ENCODE data around the gene RHOF. TPM values are rescaled to one million over a fixed set of nuclear protein-coding genes. Genes with fewer than 3 reads are reported as not detected.

Gene RHOF, protein sequence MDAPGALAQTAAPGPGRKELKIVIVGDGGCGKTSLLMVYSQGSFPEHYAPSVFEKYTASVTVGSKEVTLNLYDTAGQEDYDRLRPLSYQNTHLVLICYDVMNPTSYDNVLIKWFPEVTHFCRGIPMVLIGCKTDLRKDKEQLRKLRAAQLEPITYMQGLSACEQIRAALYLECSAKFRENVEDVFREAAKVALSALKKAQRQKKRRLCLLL
- 6.1 and 6.5 TPM in 2 replicates for total RNA-seq

DNA sequence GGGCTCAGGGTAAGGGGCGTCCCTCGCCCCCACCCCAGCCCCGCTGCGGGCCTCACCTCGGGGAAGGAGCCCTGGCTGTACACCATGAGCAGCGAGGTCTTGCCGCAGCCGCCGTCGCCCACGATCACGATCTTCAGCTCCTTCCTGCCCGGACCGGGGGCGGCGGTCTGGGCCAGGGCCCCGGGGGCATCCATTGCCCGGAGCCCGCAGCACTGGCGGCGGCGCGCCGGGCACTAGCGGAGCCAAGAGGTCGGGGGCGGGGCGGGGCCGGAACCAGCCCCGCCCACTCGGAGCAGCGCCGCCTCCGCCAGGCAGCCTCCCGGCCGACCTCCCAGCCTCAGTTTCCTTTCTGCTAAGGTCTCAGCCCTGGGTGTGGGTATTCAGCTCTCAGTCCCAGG is at the start of gene RHOF:
RHOF (minus strand) TSS at position 249 of the 398 bp plus-strand sequence; CDS start at position 194, 55 bp downstream.
- DNase-seq, result peak; percentile 30

DNA sequence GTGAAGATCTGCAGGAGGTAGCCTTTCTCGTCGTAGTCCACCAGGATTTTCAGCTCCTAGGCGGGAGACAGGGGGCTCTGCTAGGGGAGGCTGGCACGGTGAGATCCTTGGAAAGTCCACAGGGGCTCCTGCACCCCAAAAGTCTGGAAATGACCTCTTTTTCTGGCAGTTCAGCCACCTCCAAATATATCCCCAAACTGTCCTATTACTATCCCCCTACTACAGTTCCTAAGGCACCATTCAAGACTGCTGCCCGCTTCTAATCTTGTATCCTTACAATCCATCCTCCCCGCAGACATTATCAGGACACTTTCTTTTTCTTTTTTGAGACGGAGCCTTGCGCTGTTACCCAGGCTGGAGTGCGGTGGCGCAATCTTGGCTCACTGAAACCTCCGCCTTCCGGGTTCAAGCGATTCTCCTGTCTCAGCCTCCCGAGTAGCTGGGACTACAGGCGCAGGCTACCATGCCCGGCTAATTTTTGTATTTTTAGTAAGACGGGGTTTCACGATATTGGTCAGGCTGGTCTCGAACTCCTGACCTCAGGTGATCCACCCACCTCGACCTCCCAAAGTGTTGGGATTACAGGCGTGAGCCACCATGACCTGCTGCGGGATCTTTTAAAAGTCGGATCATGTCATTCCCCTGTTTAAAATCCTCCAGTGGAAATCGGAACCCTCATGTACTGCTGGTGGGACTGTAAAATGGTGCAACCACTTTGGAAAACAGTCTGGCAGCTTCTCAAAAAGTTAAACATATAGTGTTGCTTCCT is 46.7 kb upstream of the RHOF start:
- DNase-seq, result no peak

DNA sequence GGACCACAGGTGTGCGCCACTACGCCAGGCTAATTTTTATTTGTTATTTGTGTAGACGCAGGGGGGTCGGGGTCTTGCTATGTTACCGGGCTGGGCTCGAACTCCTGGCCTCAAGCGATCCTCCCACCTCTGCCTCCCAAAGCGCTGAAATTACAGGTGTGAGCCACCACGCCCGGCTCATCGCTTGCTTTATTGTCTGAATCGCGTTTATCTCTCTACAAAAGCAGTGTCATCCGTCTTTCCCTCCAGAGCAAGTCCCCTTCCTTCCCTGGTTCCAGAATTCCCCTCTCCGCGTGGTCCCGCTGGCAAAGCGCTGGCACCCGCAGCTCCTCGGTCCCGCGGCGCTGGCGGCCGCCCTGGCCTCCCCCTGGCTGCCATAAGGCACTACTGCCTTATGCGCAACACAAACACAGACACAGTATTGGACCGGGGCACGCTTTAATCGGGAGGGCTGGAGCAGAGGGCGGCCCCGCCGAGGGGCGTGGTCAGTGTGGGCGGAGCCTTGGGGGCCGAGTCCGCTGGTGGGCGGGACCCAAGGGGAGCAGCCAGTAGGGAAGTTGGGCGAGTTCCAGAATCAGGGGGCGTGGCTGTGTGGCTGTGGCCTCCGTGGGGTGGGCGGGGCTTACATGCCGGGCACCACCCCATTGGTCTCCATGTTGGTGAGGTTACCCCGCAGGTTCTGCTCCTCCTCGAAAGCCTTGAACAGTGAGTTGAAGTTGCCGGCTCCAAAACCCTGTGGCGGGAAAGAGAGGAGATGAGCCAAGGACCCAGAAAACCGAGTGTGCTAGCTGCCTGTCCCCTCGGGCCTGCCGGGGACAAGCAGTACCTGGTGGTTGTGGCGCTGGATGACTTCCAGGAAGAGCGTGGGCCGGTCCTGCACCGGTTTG is 45.9 kb upstream of the RHOF start:
- peak; percentile 99 for DNase-seq

GRCh38 chr12:121838126-121838525 is 44.6 kb upstream of the RHOF start:
- no peak for DNase-seq

DNA sequence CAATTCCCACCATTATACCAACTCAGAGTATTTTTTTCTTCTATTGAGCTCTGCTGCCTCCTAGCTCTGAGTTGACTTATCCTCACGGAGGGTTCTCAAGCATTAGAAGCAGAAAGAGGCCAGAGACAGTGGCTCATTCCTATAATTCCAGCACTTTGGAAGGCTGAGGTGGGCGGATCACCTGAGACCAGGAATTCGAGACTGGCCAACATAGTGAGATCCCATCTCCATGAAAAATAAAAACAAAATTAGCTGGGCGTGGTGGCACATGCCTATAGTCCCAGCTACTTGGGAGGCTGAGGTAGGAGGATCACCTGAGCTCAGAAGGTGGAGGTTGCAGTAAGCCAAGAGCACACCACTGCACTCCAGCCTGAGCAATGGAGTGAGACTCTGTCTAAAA is 44.2 kb upstream of the RHOF start:
- no peak for DNase-seq

DNA sequence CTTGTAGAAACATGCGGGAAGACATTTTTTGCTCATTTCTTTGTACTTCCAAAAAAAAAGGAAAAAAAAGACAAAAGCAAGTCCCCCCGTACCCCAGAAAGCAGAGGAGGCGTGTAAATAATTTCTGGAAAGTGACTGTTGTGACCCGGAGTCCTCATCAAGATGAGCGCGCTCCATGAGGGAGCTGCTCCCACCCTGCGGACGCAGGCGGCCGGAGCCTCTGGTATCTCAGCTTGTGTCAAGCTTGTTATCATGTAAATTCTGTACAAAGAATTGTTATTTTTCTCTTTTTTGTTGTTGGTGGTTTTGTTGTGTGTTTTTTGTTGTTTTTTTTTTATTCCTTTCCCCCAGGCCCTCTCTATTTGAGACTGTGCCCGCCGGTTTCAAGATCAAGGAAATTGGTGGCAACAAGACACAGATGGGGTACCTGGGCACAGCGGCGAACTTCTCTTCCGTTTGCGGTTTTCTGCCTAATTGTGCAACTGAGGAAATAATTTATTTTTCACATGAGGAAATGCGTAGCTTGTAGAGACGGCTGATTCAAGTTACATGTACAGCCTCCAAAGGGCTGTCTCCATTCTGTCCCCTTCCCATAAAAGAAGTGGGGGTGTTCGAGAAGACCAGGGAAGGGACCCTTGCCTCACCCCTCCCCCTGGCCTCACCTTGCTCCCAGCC is 38.2 kb upstream of the RHOF start:
- DNase-seq, result no peak

- no peak for DNase-seq
Observed at GRCh38 chr12:121830588-121831265, 37.2 kb upstream of the RHOF start.

GRCh38 chr12:121830134-121830533 is 36.6 kb upstream of the RHOF start:
- no peak for DNase-seq

DNA sequence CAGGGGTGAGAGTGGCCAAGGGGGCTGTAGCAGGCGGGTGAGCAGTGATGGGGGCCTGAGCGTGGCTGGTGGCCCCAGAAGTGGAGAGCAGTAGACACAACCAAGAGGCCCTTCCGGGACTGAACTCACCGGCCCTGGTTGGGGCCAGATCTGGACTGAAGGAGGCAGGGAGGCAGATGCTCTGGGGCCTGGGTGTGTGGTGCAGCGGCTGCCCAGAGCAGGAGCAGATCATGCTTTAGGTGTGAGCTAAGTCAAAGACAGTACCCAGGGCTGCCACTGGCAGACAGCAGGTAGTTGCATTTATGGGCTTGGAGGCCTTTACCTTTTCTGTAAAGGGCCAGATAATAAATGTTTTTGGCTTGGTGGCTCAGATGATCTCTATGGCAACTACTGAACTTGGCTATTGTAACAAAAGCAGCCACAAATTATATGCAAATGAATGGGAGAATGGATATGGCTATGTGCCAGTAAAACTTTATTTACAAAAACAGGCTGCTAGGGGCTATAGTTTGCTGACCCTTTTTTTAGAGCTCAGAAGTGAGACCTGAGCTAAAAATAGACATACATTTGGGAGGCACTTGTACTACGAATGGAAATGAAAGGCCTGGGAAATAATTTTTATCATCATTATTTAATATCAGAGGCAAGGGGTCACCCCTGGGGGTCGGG is 35.9 kb upstream of the RHOF start:
- DNase-seq, result no peak

DNA sequence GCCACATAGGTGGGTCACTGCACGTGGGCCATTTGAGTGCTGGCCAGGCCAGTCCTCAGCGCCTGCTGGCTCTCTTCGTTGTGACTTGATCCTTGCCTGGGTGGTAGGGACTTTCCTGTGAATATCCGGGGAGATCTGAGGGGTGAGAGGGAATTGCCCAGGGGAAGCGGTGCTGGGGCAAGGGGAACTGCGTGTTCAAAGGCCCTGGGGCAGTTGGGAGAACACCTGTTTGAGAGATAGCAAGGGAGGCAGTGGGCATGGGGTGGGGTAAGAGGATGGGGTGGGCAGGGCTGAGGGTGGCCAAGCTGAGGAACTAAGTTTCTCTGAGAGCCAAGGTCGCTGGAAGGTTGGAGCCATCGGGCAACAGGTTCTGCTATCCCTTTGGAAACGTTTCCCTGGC is 35.3 kb upstream of the RHOF start:
- DNase-seq, result no peak

DNA sequence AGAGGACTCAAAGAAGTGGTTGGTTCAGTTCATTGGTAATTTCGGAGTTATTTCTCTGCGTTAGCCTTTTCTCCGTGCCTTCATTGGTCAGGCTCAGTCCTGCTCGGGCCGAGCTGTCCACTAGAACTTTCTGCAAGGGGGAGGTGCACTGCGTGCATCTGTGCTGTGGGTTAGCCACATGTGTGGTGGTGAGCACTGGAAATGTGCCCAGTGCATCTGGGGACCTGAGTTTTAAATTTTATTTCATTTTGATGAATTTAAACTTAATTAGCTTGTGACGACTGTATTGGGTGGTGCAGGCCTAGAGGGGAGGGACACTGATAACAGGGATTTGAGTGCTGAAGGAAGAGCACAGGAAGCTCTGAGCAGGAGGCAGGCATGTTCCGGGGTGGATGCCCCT is 34.8 kb upstream of the RHOF start:
- no peak for DNase-seq

DNA sequence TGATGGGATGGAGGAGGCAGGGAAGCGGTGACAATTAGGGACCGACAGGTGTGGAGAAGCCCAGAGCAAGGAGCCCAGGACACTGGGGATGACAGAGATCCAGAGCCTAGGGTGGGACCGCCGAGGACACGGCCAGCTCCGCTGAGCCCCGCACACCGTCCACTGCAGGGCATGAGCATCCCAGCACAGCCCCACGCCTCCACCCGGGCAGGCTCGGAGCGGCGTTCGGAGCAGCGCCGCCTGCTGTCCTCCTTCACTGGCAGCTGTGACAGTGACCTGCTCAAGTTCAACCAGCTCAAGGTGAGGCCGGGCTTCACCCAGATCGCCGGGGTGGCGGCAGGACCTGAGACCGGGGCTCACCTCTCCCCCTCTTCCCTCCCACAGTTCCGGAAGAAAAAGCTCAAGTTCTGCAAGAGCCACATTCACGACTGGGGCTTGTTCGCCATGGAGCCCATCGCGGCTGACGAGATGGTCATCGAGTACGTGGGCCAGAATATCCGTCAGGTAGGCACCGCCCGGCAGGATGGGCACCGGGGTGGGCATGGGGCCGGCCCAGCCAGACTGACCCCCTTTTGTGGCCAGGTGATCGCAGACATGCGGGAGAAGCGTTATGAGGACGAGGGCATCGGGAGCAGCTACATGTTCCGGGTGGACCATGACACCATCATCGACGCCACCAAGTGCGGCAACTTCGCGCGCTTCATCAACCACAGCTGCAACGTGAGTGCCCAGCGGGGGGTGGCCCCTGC is 34.0 kb upstream of the RHOF start:
- DNase-seq, result no peak

DNA sequence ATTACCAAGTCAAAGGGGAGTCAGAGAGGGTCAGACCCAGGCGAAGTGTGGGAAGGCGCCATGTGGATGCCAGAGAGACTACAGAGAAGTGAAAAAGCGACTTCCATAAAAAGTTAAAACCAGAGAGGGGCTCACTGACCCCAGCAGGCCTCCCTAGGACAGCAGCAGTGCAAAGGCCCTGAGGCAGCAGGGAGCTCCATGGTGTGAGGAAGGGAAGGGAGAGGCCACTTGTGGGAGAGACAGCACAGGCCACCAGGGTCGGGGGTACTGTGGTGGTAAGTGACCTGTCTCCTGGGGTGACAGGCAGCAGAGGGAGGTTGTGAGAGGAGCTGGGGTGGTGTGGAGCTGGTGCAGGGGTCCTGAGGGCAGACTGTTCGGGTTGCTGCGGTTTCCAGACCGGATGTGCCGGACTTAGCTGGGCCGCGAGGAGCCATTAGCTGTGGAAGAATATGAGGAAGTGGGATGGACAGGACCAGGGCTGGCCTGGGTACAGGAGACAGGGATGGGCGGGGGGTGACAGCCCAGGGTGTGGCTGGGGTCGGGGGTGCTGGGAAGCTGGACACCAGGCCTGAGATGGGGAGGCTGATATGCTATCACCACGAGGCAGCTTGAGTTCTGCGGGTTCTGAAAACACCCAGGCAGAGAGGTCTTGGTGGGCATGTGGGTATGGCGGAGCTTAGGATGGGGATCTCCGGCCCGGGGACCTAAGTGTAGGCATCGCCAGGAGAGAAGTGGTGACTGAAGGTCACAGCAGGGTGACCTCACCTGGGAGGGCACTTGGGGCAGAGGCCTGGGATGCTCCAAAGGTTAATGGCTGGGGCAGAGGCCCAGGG is 33.0 kb upstream of the RHOF start:
- DNase-seq, result no peak

DNA sequence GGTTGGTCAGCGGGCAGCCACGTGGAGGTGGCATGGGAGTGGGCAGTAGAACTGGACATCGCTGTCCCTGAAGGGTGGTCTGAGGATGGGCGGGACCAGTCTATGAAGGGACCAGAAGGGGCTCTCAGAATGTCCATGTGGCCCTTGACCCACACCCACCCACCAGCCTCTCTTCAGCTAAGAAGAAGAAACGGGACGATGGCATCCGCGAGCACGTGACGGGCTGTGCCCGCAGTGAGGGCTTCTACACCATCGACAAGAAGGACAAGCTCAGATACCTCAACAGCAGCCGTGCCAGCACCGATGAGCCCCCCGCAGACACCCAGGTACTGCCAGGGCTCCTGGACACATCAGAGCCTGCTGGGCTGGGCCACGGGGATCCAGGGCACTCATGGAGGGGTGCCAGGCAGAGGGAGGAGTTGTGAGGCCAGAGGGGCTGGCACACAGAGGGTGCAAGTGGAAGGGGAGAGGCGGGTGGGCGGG is 31.6 kb upstream of the RHOF start:
- no peak for DNase-seq

DNA sequence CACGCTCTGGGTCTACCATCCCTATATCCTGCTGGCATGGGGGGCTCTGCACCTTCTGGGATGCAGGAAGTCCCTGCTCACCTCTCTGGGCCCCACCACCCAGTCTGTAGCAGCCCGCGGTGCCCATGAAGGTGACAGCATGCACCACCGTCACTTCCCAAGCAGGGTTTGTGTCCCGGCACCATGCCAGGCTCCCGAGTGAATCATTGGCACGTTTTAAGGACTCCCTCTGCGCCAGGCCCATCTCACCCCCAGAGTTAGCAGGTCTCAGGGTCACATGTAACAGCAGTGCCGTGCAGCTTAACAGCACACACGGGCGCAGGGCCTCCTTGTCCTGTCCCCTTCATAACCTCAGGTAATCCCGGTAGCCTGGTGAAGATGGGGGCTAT is 30.2 kb upstream of the RHOF start:
- no peak for DNase-seq

- DNase-seq, result no peak
Observed at GRCh38 chr12:121823101-121823726, 29.7 kb upstream of the RHOF start.

GRCh38 chr12:121822393-121823100 is 29.1 kb upstream of the RHOF start:
- no peak for DNase-seq

DNA sequence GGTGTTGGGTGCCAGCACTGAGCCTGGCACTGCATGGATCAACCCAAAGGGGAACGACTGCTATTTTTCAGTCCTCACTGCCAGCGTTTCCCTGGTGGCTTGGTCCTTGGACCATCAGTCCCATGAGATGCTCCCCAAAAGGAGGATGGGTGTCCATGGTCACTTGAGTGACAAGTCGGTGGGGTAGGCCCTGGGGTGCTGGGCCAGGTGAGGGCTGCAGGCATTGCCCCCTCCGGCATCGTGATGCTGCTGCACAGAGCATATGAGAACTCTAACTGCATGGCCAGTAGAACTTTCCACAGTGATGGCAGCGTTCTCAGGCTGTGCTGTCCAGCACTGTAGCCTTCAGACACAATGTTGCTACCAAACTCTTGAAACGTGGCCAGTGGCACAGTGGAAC is 26.6 kb upstream of the RHOF start:
- no peak for DNase-seq
